GM12878 (cell line): ENCODE results near the gene NTM.

Experiments
- ATF2 ChIP-seq: IDR thresholded peaks from 2 replicates; pipeline ENCODE4 v1.6.1; 2012; ENCODE audit warnings: low read length, inconsistent platforms
- BHLHE40 ChIP-seq, 2 experiments: fragments of 450-650 bp in 1 of 2; IDR thresholded peaks; 2 replicates each; pipeline ENCODE4 v1.6.1; 2011 to 2017; ENCODE audit warnings: low read depth in 2 of 2, borderline replicate concordance in 1 of 2, improper control_type of control experiment in 1 of 2, low read length in 1 of 2, mild to moderate bottlenecking in 1 of 2
- BRCA1 ChIP-seq: IDR thresholded peaks from 2 replicates; pipeline ENCODE4 v1.6.1; 2011; ENCODE audit warnings: low read depth, low read length, improper control_type of control experiment
- CTCF ChIP-seq, 3 experiments: IDR thresholded peaks in 2 of 3; conservative IDR thresholded peaks in 1 of 3; 2 replicates each; pipeline ENCODE4 v1.5.1; 2011; ENCODE audit warnings: low read depth in 3 of 3, low read length in 3 of 3, mild to moderate bottlenecking in 3 of 3, control low read depth in 2 of 3, moderate library complexity in 2 of 3, inconsistent platforms in 1 of 3, mixed read lengths in 1 of 3; ENCODE audit not compliant: control insufficient read depth in 2 of 3, insufficient read depth in 1 of 3; ENCODE audit errors: extremely low read depth in 1 of 3
- EP300 ChIP-seq, 2 experiments: fragments of 150-350 bp in 1 of 2; IDR thresholded peaks; 2 replicates each; pipeline ENCODE4 v1.6.1; 2011 to 2012; ENCODE audit warnings: low read depth in 2 of 2, low read length in 2 of 2, borderline replicate concordance in 1 of 2, improper control_type of control experiment in 1 of 2, inconsistent platforms in 1 of 2; ENCODE audit not compliant: control insufficient read depth in 1 of 2
- HCFC1 ChIP-seq: fragments of 150-350 bp; IDR thresholded peaks from 2 replicates; pipeline ENCODE4 v1.6.1; 2014; ENCODE audit warnings: low read length
- JUND ChIP-seq: IDR thresholded peaks from 2 replicates; pipeline ENCODE4 v1.6.1; 2012; ENCODE audit warnings: low read depth, mild to moderate bottlenecking, low read length, improper control_type of control experiment, moderate library complexity
- MTA3 ChIP-seq: IDR thresholded peaks from 2 replicates; pipeline ENCODE4 v1.6.1; 2012; ENCODE audit warnings: low read length, inconsistent platforms, borderline replicate concordance
- MXI1 ChIP-seq: fragments of 150-350 bp; IDR thresholded peaks from 2 replicates; pipeline ENCODE4 v1.6.1; 2011; ENCODE audit warnings: low read depth, mild to moderate bottlenecking, inconsistent platforms, low read length, improper control_type of control experiment
- NFXL1 ChIP-seq: fragments of 450-650 bp; IDR thresholded peaks from 2 replicates; pipeline ENCODE4 v1.6.1; 2017; ENCODE audit warnings: antibody characterized with exemption, mild to moderate bottlenecking, borderline replicate concordance
- RCOR1 ChIP-seq: conservative IDR thresholded peaks from 2 replicates; pipeline ENCODE4 v1.6.1; 2012; ENCODE audit warnings: low read depth, low read length, improper control_type of control experiment
- RFX5 ChIP-seq: IDR thresholded peaks from 2 replicates; pipeline ENCODE4 v1.6.1; 2011; ENCODE audit warnings: low read depth, low read length, improper control_type of control experiment
- TAF1 ChIP-seq: IDR thresholded peaks from 2 replicates; pipeline ENCODE4 v1.6.1; 2011; ENCODE audit warnings: mild to moderate bottlenecking, low read depth, low read length, borderline replicate concordance
- ZNF217 ChIP-seq: fragments of 450-650 bp; IDR thresholded peaks from 2 replicates; pipeline ENCODE4 v1.6.1; 2017; ENCODE audit warnings: antibody characterized with exemption, mild to moderate bottlenecking

DNA sequence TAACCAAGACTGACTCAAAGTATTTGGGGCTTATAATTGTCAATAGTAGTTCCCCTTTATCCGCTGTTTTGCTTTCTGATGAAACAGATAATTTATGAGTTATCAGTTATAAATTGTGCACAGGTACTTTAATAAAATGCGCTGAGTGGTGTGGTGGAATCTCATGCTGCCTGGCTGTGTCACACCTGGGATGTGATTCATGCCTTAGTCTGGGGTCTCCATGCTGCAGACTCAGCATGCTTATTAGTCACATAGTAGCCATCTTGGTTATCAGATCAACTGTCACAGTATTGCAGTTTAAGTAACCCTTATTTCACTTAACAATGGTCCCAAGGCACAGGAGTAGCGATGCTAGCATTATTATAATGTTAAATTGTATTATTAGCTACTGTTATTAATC is 995.2 kb downstream of the NTM start:
- no peak for TF ChIP-seq BRCA1
- no peak for TF ChIP-seq ATF2
- no peak for TF ChIP-seq TAF1
- no peak for TF ChIP-seq MTA3
- no peak for TF ChIP-seq BHLHE40 (IDR thresholded peaks at IDR 0.05; ENCODE audit: borderline replicate concordance in 1 of 2, low read depth in 2 of 2, low read length in 1 of 2)
- TF ChIP-seq MXI1: no peak
- no peak for TF ChIP-seq JUND
- TF ChIP-seq HCFC1: no peak
- TF ChIP-seq ZNF217: no peak
- no peak for TF ChIP-seq RCOR1
- TF ChIP-seq CTCF (IDR thresholded peaks at IDR 0.05 in 2 of 3, conservative IDR thresholded peaks at IDR 0.05 in 1 of 3; ENCODE audit: control insufficient read depth in 2 of 3, extremely low read depth in 1 of 3, insufficient read depth in 1 of 3, low read depth in 3 of 3, low read length in 3 of 3): no peak
- no peak for TF ChIP-seq NFXL1
- no peak for TF ChIP-seq EP300 (IDR thresholded peaks at IDR 0.05; ENCODE audit: borderline replicate concordance in 1 of 2, control insufficient read depth in 1 of 2, low read depth in 2 of 2, low read length in 2 of 2)
- no peak for TF ChIP-seq RFX5
